ENCODE measurements around the gene PRR30. TPM values are rescaled to one million over a fixed set of nuclear protein-coding genes. Genes with fewer than 3 reads are reported as not detected.

Gene PRR30
- total RNA-seq, 4 donors from 2014 or later = not detected

DNA sequence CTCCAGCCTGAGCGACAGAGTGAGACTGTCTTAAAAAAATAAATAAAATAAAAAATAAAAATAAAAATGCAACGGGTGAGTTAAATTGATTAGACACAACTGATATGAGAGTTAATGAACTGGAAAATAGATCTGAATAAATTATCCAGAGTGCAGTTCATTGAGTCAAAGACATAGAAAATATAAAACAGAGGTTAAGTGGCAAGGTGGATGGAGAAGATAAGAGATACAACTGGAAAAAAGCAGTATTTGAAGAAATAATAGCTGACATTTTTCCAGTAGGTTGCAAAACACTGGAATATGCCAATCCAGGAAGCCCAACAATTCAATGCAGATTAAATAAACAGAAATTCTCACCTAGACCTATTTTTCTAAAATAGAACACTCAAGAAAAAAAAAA is 31.0 kb downstream of the PRR30 start:
- Histone ChIP-seq H3K9me3 (no peaks in the 10 kb centered on the region), H3K36me3 (no peaks in the 10 kb centered on the region), H3K4me1 (no peaks in the 10 kb centered on the region), H3K27ac (no peak overlapping the region), H3K27me3 (peaks cover 46% of the 10 kb centered on the region), H3K4me3 (no peak overlapping the region)
- TF ChIP-seq POLR2AphosphoS5 (IDR thresholded peaks at IDR 0.05) (no peak), EP300 (IDR thresholded peaks at IDR 0.05) (no peak), CTCF (IDR thresholded peaks at IDR 0.05) (no peak), POLR2A (IDR thresholded peaks at IDR 0.05) (no peak)
- ATAC-seq = no peak
- WGBS, 2 donors (ENCODE audit: low coverage in 1 of 2) = 63 to 82% methylated on average over 1 to 2 of the region's 2 CpGs

DNA sequence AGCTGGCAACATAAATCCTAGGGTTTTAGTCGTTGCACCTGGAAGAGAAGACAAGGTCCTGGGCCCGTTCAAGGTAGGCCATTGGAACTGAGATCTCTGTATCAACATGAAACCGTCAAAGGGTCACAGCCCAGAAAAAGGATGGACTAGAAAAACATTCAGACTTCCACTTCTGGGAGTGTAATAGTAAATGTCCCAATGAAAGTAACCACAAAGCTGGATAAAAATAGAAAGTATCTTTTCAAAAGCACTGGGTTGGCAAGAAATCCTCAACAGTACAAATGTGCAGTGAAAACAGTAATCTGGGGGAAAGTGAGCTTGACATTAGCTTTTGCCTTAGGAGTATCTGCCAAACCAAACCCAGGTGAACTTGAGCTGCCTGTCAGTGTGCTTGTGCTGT is 33.2 kb downstream of the PRR30 start:
- Histone ChIP-seq H3K36me3 (no peaks in the 10 kb centered on the region), H3K4me1 (no peaks in the 10 kb centered on the region), H3K27me3 (peaks cover 46% of the 10 kb centered on the region), H3K27ac (no peak overlapping the region), H3K4me3 (no peak overlapping the region), H3K9me3 (no peaks in the 10 kb centered on the region)
- no peak for TF ChIP-seq POLR2AphosphoS5 (IDR thresholded peaks at IDR 0.05)
- no peak for TF ChIP-seq EP300 (IDR thresholded peaks at IDR 0.05)
- TF ChIP-seq CTCF (IDR thresholded peaks at IDR 0.05) = no peak
- TF ChIP-seq POLR2A (IDR thresholded peaks at IDR 0.05) = no peak
- 36 to 40% methylated on average over 1 to 3 of the region's 3 CpGs for WGBS, 2 donors (ENCODE audit: low coverage in 1 of 2)
- ATAC-seq = no peak

DNA sequence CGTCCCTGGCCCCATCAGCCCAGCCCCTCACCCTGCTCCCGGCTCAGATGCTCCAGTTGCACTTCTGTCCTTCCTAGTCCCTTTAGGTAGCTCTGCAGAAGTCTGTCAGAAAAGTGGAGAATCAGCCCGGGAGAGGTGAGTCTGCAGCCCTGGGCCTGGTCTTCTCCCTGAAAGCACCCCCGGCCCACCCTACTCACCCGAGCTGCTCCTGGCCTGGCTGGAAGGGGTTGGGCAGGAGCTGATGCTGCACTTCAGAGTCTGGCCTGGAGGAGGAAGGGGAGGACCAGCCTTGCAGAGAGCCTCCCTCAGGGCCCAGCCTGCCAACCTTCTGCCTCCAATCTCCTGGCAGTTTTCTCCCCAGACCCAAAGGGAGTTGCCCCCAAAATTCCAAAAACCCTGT is 36.9 kb downstream of the PRR30 start:
- no peak overlapping the region for H3K4me3 ChIP-seq
- H3K27me3 ChIP-seq = peaks cover 37% of the 10 kb centered on the region
- H3K27ac ChIP-seq = no peak overlapping the region
- H3K4me1 ChIP-seq = no peaks in the 10 kb centered on the region
- no peak for ATAC-seq
- no peaks in the 10 kb centered on the region for H3K9me3 ChIP-seq
- 100% methylated on average over 1 of the region's 5 CpGs; no CpG with 5 or more reads in 1 of the 2 donors for WGBS, 2 donors (ENCODE audit: low coverage in 1 of 2)
- TF ChIP-seq POLR2AphosphoS5 (IDR thresholded peaks at IDR 0.05) = no peak
- TF ChIP-seq EP300 (IDR thresholded peaks at IDR 0.05) = no peak
- no peak for TF ChIP-seq CTCF (IDR thresholded peaks at IDR 0.05)
- TF ChIP-seq POLR2A (IDR thresholded peaks at IDR 0.05) = no peak
- peaks cover 0 to 18% of the 10 kb centered on the region in 2 donors for H3K36me3 ChIP-seq

DNA sequence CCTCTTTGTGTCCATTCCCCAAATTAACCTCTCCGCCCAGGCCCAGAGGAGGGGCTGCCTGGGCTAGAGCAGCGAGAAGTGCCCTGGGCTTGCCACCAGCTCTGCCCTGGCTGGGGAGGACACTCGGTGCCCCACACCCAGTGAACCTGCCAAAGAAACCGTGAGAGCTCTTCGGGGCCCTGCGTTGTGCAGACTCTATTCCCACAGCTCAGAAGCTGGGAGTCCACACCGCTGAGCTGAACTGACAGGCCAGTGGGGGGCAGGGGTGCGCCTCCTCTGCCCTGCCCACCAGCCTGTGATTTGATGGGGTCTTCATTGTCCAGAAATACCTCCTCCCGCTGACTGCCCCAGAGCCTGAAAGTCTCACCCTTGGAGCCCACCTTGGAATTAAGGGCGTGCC is 39.2 kb downstream of the PRR30 start:
- Histone ChIP-seq H3K9me3 (no peaks in the 10 kb centered on the region), H3K27me3 (peaks cover 14% of the 10 kb centered on the region), H3K4me1 (peaks cover 0 to 13% (median 4%) of the 10 kb centered on the region in 3 donors), H3K27ac (no peak overlapping the region), H3K4me3 (no peak overlapping the region), H3K36me3 (peaks cover 0 to 18% of the 10 kb centered on the region in 2 donors)
- TF ChIP-seq CTCF (IDR thresholded peaks at IDR 0.05) = no peak
- TF ChIP-seq EP300 (IDR thresholded peaks at IDR 0.05) = no peak
- no peak for TF ChIP-seq POLR2AphosphoS5 (IDR thresholded peaks at IDR 0.05)
- no peak for TF ChIP-seq POLR2A (IDR thresholded peaks at IDR 0.05)
- WGBS, 2 donors (ENCODE audit: low coverage in 1 of 2) = 67 to 92% methylated on average over 3 to 5 of the region's 10 CpGs
- no peak for ATAC-seq

DNA sequence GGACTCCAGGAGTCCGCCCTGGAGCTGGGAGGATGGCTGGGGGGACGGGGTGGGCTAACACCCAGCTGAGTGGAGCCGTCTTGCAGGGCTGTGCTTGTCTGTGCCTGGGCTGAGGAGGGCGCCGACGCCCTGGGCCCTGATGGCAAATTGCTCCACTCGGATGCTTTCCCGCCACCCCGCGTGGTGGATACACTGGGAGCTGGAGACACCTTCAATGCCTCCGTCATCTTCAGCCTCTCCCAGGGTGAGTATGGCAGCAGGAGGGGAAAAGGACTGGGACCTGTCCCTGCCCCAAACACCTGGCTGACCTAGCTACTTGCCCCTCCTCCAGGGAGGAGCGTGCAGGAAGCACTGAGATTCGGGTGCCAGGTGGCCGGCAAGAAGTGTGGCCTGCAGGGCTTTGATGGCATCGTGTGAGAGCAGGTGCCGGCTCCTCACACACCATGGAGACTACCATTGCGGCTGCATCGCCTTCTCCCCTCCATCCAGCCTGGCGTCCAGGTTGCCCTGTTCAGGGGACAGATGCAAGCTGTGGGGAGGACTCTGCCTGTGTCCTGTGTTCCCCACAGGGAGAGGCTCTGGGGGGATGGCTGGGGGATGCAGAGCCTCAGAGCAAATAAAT is 39.8 kb downstream of the PRR30 start:
- no CpG with 5 or more reads among the region's 19 CpGs for WGBS, 2 donors (ENCODE audit: low coverage in 1 of 2)
- no peak for ATAC-seq
- no peak overlapping the region for H3K27ac ChIP-seq
- TF ChIP-seq POLR2AphosphoS5 (IDR thresholded peaks at IDR 0.05) (no peak), EP300 (IDR thresholded peaks at IDR 0.05) (no peak), POLR2A (IDR thresholded peaks at IDR 0.05) (no peak), CTCF (IDR thresholded peaks at IDR 0.05) (no peak)
- no peak overlapping the region for H3K4me3 ChIP-seq
- peaks cover 0 to 24% of the 10 kb centered on the region in 2 donors for H3K36me3 ChIP-seq
- H3K27me3 ChIP-seq = peaks cover 8% of the 10 kb centered on the region
- peaks cover 0 to 13% (median 4%) of the 10 kb centered on the region in 3 donors for H3K4me1 ChIP-seq
- H3K9me3 ChIP-seq = no peaks in the 10 kb centered on the region

All from gastroesophageal sphincter (tissue), 4 donors.